ENCODE data around the gene LY6G5C.
A peak's percentile ranks its signal among the peaks of the same experiment; 100 is the strongest.

Gene LY6G5C

DNA sequence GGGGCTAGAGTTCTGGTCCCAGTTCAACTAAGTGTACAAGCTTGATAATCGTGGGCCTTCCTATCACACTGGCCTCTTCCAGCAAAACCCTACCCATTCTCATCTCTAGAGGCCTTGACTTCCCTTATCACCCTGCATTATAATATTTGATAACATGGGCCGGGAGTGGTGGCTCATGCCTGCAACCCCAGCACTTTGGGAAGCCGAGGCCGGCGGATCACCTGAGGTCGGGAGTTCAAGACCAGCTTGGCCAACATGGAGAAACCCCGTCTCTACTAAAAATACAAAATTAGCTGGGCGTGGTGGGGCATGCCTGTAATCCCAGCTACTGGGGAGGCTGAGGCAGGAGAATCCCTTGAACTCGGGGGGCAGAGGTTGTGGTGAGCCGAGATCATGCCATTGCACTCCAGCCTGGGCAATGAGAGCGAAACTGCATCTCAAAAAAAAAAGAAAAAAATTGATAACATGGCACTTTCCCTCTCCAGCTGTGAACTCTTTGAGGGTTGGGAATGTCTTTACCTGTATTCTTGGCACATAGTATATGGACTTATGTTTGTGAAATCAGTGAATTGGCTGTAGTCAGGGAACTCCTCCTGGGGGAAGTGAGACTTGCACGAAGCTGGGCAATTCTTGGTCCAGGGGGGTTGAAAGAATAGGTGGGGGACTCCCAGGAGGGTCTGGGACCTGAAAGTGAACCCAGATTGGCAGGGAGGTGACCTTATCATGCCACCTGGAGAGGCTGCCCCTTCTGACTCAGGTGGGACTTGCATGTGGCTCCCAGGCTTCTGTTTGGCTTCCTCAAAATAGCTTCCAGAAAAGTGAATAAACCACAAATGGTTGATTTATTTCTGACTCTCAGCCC is 19.4 kb downstream of the LY6G5C start:
- DNase-seq = no peak

DNA sequence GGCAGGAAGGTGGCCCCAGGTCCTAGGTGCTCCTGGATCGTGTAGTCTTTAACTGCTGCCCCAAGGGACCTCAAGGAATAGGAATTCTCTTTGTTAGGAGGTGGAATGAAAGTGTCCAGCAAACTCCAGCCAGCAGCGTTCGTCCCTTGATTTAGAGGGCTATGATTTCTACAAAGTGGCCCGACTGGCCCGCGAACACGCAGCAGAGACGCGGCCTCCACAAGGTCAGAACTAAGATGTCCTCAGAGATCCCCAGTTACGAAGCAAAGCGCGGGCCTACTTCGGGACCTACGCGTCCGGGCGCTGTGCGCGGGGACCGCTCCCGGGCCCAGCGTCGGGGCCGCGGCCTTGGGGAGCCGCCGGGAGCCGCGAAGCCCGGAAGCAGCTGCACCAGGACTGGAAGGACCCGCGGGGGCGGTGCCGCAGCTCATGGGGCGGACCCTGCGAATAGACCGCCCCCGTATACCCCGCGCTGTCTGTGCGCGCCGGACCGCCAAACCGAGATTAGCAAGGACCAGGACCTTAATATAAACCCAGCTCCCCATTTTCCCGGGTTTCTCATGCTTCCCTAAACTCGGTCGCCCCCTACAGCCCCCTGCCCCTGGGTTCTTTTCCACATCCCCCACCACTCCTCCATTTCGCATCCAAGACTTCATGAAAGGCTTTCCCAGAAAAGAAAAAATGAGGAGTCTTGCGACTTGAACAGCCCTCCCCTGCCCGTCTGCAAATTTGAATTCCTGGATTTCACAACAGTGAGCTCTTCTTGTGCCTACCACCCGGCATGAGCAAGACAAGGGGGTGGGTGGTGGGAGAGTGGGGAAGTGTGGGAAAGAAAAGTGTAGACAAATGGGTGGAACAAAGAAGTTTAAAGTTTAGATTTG is 20.2 kb downstream of the LY6G5C start, which contains the start of gene C6orf47:
Gene C6orf47, minus strand, starts transcription at position 398 of the 881 bp plus-strand sequence. CDS start 831 bp downstream, outside the sequence.
- peak; percentile 87 for DNase-seq

DNA sequence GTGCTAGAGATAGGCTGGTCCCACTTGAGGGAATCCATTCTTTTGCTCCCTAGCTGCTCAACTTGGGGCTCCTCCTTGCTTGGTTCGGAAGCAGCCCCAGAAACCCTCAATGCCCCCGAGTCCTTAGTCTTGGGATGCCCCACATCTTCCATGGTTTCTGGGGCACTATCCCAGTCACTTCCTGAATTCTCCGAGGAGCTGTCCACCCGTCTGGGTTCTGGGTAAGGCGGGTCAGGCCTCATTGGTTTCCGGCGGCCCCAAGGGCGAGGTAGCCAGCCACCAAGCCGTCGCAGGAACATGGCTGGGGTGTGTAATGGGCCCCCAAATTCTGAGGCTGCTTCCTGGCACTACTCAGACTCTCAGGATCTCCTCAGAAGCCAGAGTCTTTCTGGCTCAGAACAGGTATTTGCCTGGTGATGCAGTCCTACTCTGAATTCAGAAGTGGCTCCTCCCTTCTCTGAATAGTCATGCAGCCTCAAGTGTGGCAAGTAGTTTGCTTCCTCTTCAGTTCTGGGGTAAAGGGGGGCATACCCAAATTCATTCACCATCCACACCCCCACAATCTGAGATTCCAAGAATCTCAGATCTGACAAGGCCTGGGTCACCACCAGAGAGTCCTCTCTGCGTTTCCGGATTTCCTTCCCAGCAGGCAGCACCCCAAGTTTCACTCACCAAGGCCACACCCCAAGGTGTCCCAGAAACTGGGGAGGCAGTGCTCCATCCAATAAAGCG is 21.1 kb downstream of the LY6G5C start:
- peak; percentile 65 for DNase-seq

DNA sequence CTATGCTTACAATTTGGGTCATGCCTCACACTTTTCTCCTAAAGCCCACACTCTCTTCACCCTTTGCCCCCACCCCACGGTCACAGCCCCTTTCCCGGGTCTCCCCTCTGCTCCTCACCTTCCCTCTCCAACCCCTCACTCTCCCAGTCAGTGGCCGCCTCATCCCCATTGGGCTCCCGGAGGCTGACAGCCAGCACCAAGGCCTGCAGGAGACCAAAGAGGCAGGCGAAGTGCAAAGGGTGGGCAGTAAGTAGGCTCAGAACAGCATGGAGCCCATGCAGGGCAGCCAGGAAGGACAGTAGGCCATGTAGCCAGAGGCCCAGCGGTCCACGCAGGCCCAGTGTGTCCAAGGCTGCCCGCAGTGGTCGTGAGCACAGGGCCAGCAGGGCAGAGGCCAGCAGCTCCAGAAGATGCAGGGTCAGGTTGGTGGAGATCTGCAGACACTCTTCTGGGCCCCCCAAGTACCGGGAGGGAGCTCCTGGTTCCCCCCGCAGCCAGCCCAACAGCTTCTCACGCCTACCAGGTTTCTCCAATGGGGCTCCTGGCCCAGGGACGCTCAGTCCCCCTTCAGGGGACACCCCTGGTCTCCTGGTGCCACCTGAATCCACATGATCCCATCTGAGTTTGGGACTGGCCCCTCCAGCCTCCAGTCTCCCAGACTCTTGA is 21.8 kb downstream of the LY6G5C start:
- DNase-seq = no peak

DNA sequence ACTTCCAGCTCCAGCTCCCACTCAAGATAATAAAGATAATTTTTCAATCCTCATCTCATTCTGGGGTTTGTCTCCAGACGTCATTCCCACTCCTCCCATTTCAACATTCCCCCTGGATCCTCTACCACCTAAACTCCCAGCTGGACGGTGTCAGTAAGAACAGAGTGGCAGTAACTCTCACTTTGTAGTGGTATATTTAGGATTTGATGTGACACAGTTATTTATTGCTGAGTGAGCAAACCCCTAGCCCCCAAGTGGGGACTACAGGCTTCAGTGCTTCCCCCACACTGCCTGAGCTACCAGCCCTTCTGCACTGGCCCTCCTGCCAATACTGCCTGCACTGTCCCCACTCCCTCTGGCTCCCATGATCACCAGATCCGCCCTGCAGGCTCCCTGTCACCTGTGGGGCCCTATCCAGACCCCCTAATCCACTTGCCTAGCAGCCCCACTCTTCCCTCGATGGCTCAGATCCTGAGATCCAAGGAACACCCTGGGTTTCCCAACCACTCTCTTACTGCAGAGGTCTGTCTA is 22.6 kb downstream of the LY6G5C start:
- no peak for DNase-seq

DNA sequence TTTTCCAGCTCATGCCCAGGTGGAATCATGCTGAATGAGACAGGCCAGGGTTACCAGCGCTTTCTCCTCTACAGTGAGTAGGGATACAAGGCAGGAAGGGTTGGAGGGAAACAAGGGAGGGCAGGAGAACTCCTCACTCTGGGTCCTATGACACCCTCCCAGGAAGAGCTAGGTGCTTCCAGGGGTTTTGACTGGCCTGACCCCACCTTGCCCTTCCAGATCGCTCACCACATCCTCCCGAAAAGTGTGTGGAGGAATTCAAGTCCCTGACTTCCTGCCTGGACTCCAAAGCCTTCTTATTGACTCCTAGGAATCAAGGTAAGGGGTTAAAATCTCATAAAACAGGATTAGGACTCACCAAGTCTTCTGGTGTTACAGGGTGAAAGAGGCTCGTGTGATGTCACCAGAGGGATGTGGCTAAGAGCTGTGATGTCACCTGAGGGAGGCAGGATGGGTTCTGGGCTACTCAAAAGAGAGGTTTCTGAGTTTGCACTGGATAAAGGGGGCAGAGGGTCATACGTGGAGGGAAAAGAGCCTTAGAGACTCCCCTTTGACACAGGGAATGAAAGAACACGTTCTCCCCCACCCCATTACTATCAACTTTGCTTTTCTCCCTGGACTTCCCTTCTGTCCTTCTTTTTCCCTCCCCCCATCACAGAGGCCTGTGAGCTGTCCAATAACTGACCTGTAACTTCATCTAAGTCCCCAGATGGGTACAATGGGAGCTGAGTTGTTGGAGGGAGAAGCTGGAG is 23.3 kb downstream of the LY6G5C start:
- DNase-seq = peak; percentile 56

DNA sequence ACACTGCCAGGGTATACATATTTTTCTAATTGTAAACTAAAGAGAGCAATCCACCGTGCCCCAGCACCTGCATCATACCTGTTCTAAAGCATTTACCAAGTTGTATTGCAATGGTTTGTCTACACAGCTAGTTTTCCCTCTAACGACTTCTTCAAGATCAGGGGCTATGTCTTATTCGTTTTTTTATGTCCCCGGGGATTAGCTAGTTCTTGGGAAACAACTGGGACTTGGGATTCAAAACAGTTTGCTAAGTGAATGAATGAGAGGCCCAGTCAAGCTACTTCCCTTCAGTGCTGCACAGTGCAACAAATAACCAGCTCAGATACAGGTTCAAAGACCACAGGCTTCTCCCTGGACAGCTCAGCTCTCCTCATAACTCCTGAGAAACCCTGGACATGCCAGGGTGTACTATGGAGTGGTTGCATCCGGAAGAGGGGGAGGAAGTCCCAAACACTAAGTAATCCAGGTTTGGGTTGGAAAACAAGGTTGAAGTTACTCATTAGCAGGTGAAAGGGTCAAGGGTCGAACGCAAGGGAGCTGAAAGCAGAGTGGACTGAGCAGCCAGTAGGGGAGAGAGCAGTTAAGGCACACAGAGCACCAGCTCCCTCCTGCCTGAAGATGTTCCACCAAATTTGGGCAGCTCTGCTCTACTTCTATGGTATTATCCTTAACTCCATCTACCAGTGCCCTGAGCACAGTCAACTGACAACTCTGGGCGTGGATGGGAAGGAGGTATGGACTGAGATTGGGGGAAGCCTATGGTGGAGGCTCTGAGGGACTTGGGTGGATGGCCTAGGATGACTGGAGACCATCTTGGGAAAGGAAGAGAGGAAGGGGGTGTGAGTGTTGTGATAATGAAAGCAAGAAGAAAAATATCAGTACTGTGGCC is 25.3 kb downstream of the LY6G5C start, which contains the start of gene APOM:
Gene APOM, plus strand, starts transcription at position 546 of the 889 bp plus-strand sequence. Its CDS starts 73 bp downstream, at position 619.
- no peak for DNase-seq

DNA sequence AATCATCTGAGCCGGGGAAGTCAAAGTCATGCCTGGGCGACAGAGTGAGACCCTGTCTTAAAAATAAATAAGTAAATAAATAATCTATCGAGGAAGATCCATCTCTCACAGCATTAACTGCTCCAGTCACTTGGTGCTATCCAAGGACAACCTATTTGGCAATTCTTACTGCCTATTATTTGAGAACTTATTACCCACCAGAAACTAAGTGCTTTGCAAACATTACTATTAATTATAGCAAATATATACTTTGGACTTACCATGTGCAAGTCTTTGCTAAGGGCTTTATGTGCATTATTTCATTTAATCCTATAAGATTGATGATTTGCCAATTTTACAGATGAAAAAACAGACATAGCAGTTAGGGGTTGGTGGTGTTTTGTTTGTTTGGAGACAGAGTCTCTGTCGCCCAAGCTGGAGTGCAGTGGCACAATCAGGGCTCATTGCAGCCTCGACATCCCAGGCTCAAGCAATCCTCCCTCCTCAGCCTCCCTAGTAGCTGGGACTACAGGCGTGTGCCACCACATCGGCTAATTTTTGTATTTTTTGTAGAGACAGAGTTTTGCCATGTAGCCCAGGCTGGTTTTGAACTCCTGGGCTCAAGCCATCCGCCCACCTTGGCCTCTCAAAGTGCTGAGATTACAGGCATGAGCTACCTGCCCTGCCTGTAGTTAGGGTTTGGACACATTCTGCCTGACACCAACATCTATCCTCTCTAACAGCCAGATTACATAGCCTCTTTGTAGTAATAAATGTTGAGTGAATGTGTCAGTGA is 26.1 kb downstream of the LY6G5C start:
- DNase-seq = no peak

DNA sequence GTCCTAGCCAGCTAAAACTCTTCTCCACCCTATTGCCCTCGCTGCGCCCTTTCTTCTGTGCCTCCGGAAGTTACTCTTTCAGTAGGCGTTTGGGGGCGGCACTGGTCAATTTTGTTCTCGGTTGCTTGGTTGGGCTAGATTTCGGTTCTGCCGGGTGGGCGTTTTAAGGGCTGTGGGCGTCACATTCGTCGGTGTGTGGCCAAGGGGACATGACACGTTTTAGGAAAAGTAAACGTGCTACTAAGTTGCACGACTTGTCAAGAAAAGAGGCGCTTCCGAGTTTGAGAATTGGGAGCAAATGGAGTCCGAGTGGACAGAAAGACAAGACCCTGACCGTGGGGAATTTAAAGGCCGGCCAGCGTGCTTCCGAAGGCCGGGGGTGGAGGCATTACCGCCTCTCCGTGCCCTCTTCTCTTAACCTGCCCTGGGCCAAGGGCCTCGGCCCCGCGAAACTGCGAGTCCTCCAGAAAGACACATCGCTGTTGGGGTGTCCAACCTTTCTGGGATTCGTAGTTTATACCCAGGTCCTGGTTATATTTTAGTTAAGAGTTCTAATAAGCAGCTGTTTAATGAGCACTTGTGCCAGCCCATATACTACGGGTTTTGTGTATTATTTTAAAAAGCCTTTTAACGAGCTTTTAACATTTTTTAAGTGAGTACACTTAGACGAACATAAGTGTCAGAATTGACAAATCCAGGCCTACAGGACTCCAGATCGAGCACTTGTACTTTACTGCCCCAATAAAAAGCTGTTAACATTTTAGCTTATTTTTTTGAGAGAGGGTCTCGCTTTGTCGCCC is 27.7 kb downstream of the LY6G5C start:
- DNase-seq = peak; percentile 91

DNA sequence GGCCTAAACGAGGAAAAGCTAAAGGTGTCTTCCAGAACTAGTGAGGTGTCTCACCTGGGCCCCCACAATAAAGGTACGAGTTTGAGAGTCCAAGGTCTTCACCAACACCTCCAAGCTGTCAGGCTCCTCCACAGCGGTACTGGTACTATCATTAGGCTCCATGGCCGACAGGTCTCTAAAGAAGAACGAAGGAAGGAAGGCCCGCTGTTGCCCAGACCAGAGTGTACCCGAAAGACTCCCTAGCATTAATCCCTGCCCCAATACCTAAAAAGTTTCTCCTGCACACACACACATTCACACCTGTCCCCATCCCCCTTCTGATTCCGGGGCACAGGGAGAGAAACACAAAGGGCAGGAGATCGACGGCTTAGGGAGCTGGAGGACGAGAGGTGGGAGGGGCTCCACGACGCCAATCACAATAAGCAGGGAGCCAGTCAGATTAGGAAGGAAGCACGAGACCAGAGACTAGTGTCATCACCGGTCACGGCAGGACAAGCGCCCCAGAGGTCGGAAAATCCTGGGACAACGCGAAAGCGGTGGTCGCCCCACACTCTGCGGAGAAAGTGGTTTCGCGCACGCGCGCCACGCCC is 29.2 kb downstream of the LY6G5C start:
- DNase-seq = no peak

DNA sequence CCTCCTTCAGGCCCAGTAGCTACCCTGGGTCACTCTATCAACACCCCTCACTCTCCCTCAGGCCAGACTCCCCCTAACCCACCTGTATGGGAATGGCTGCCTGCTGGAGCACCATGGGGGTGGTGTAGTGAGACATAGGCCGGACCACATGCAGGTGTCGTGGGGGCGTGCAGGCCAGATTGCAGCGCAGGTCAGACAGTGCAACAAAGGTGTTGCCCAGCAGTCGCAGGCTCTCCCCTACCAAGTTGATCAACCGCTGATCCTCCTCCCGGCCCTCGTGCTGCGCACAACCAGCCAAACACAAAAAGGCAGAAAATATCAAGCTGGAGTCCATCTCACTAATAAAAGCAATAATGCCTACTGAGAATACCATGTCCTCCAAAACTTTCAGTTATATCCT is 35.5 kb downstream of the LY6G5C start:
- DNase-seq = no peak

DNA sequence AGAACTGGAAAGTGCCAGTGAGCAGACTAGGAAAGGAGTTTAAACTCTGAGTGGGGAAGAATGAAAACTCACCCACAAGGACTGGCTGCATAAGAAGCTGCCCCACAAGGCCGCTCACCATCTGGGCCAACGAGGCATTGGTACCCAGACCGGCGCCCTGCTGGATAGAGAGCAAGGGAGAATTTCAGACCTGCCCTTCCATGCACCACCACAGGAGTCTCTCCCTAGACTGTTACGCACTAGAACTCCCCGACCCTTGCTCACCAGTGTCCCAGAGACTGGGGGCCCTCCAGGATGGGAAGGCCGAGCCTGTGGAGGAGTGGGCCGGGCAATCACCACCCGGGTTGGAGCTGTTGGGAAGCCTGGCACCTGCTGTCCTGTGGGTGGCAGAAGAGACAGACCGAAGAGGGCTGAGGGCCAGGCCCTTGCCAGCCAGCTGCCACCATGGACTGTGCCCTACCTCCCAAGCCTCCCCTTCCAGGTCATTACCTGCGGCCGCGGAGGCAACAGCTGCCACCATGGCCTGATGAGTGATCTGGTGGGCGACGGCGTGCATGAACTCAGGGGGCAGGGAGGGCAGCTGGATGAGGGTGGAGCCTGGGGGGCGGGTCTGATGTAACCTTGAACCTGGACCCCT is 36.9 kb downstream of the LY6G5C start:
- no peak for DNase-seq

DNA sequence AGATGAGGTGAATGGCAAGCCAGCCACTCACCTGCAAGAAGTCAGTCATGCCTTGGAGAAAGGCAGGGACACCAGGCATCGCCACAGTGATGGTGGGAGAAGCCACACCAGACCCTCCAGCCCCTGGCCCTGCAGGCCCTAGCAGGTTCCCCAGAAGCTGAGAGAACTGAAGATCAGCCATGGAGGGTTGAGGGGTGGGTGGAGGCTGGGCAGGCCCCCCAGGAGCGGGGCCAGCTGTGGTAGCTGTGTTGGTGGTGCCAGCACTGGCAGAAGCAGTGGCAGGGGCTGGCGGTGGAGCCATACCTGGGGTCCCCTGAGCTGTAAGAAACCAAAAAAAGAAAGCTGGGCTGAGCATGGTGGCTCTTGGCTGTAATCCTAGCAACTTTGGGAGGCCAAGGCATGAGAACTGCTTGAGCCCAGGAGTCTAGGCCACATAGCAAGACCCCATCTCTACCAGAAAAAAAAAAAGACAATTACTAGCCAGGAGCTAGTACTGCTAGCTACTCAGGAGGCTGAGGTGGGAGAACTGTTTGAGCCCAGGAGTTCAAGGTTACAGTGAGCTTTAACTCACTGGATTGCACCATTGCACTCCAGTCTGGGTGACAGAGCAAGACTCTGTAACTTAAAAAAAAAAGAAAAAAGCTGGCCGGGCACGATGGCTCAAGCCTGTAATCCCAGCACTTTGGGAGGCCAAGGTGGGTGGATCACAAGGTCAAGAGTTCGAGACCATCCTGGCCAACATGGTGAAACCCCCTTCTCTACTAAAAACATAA is 37.9 kb downstream of the LY6G5C start:
- no peak for DNase-seq

DNA sequence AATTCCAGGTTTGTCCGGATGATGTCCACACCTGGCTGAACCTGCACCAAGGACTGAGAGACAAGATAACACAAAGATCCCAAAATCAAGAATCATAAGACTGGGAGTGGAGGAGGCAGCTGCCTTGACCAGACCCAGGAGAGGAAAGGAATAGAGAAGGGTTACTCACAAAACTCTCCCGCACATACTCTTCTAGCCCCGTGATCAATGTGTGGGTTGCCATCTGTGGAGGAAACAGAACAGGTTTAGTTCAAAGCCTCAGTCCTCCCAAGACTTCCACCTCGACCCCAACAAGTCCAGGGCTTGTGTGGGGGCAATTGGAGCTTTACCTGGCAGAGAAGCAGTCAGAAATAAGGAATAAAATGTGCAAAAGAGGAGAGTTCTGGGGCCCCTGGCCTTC is 39.5 kb downstream of the LY6G5C start:
- no peak for DNase-seq

DNA sequence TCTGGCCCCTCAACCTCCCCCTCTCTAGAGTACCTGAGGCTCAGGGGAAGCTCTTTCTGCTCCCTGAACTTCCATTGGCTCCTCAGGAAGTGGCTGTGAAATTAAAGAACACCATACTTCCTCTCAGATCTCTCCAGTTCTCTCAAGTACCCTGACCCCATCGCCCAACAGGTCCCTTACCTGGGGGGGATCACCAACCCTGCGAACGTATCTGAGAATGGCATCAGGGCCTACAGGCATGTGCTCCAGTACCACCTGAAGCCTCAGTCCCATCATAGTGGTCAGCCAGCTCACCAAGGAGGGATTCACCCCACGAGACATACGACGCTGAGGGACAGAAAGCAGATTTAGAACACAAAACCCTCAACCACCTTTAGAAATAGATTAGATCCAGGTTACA is 40.3 kb downstream of the LY6G5C start:
- no peak for DNase-seq

DNA sequence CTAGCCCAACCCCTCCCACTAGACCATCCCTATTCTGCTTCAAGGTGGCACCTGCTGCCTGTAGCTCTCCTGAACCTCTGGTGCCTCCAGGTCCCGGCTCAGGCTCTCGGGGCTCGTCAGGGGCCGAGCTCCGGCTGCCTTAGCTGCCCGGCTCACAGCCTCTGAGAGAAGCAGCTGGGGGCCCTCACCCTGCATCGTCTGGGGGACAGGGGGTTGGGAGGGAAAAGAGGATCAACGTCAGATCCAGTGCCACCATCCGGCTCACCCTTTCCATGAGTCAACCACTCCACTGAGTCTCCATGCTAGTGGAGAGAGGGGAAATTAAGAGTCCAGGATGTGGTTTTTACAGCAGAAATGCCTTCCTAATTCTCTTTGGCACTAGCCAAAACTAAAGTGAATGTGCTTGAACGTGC is 41.4 kb downstream of the LY6G5C start:
- no peak for DNase-seq

DNA sequence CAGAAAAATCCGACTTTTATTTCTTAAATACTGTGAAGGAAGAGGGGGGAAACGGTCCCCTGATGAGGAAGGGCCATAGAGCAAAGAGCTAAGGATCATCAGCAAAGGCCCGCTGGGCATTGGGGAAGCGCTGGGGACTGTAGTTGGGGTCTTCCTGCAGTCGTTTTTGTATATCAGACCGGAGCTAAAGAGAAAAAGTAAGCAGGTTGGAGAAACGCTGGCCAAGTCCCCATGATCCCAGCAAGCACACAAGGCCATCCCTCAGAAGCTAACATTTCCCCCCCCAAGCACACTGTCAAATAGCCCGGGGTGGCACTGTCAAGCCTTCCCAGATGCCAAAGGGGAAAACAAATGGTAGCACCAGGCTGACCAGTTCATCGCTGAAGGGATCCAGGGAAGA is 41.8 kb downstream of the LY6G5C start:
- DNase-seq = no peak

Measured in stimulated activated CD8-positive, alpha-beta memory T cell treated with anti-CD3 and anti-CD28 coated beads, Interleukin-4, amount 100 ng/mL, for 48 hours (primary cell).